ENCODE results near the gene OR51B5. TPM values are rescaled to one million over a fixed set of nuclear protein-coding genes. Genes with fewer than 3 reads are reported as not detected.

OR51B5 gene
- total and polyA plus RNA-seq, 10 of the 15 experiments (the other 5 are each of a cell fraction or from before 2014, with no cell fraction given), result 0.04 to 2.1 (median 0.17) TPM; not detected in 6

GRCh38 chr11:5364214-5364613, 20.9 kb upstream of the OR51B5 start:
- Histone ChIP-seq H3K27ac (ENCODE audit: control insufficient read depth, insufficient read depth) (no peak overlapping the region), H3K4me3 (no peak overlapping the region), H2AFZ (ENCODE audit: control insufficient read depth, low read depth, low read length) (no peak overlapping the region), H4K20me1 (ENCODE audit: control insufficient read depth, insufficient read depth) (no peaks in the 10 kb centered on the region), H3K36me3 (ENCODE audit: control insufficient read depth in 2 of 2, insufficient read depth in 2 of 2, low read length in 1 of 2) (no peaks in the 10 kb centered on the region), H3K79me2 (ENCODE audit: control insufficient read depth, insufficient read depth, low read length) (no peaks in the 10 kb centered on the region), H3K4me1 (ENCODE audit: control insufficient read depth, insufficient read depth, low read length) (no peaks in the 10 kb centered on the region), H3K9ac (ENCODE audit: control insufficient read depth, insufficient read depth, low read length) (no peak overlapping the region), H3K9me3 (replicated peaks; ENCODE audit: control insufficient read depth, insufficient read depth, low read length) (no peaks in the 10 kb centered on the region), H3K27me3 (replicated peaks in 1 of 2; ENCODE audit: control insufficient read depth in 2 of 2, insufficient read depth in 2 of 2, low read length in 1 of 2) (no peaks in the 10 kb centered on the region), H3K4me2 (ENCODE audit: control insufficient read depth, insufficient read depth) (no peak overlapping the region)
- DNase-seq (ENCODE audit: low read depth, low spot score), result no peak
- no peak for ATAC-seq
- ChIA-PET CTCF (interaction anchor here (1.1 kb wide), 1 partner anchor 20 kb away, joined by 3 read pairs; no protein-coding TSS in a partner anchor), POLR2A (no interaction called here), RAD21 (ENCODE audit: unreplicated experiment) (interaction anchor here (1.0 kb wide), 1 partner anchor 720 kb away, joined by 3 read pairs; no protein-coding TSS in a partner anchor), SMC1A (ENCODE audit: uncharacterized antibody, unreplicated experiment) (no interaction called here)
- TF ChIP-seq ZNF207 (IDR thresholded peaks at IDR 0.05; ENCODE audit: borderline replicate concordance) (no peak), GABPA (IDR thresholded peaks at IDR 0.05; ENCODE audit: low read depth) (no peak), ATF7 (IDR thresholded peaks at IDR 0.05; ENCODE audit: low read depth) (no peak), DPF2 (IDR thresholded peaks at IDR 0.05) (no peak), HCFC1 (IDR thresholded peaks at IDR 0.05; ENCODE audit: low read length) (no peak), FOXM1 (IDR thresholded peaks at IDR 0.05; ENCODE audit: low read depth, low read length) (no peak), ZNF592 (IDR thresholded peaks at IDR 0.05) (no peak), JUNB (IDR thresholded peaks at IDR 0.05) (no peak), BACH1 (IDR thresholded peaks at IDR 0.05; ENCODE audit: borderline replicate concordance) (no peak), BHLHE40 (IDR thresholded peaks at IDR 0.05; ENCODE audit: borderline replicate concordance in 1 of 2, low read depth in 2 of 2, low read length in 1 of 2) (no peak), ESRRA (IDR thresholded peaks at IDR 0.05; ENCODE audit: low read length) (no peak), EGR1 (IDR thresholded peaks at IDR 0.05; ENCODE audit: borderline replicate concordance in 1 of 2, low read depth in 2 of 2, low read length in 2 of 2) (no peak), KLF5 (IDR thresholded peaks at IDR 0.05; ENCODE audit: partially characterized antibody) (no peak), YBX1 (IDR thresholded peaks at IDR 0.05) (no peak), SMAD1 (IDR thresholded peaks at IDR 0.05; ENCODE audit: low read depth, partially characterized antibody) (no peak)
- TF ChIP-seq, protein P1, sequence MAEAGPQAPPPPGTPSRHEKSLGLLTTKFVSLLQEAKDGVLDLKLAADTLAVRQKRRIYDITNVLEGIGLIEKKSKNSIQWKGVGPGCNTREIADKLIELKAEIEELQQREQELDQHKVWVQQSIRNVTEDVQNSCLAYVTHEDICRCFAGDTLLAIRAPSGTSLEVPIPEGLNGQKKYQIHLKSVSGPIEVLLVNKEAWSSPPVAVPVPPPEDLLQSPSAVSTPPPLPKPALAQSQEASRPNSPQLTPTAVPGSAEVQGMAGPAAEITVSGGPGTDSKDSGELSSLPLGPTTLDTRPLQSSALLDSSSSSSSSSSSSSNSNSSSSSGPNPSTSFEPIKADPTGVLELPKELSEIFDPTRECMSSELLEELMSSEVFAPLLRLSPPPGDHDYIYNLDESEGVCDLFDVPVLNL (IDR thresholded peaks at IDR 0.05; ENCODE audit: low read depth, low read length), result no peak
- TF ChIP-seq, protein P2, sequence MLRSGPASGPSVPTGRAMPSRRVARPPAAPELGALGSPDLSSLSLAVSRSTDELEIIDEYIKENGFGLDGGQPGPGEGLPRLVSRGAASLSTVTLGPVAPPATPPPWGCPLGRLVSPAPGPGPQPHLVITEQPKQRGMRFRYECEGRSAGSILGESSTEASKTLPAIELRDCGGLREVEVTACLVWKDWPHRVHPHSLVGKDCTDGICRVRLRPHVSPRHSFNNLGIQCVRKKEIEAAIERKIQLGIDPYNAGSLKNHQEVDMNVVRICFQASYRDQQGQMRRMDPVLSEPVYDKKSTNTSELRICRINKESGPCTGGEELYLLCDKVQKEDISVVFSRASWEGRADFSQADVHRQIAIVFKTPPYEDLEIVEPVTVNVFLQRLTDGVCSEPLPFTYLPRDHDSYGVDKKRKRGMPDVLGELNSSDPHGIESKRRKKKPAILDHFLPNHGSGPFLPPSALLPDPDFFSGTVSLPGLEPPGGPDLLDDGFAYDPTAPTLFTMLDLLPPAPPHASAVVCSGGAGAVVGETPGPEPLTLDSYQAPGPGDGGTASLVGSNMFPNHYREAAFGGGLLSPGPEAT (IDR thresholded peaks at IDR 0.05; ENCODE audit: low read depth), result no peak
- 41% methylated on average over 2 of the region's 2 CpGs for WGBS (ENCODE audit: insufficient coverage, insufficient replicate concordance, low lambda C conversion rate, missing lambda C conversion rate)
- FAIRE-seq, result no peak
- in situ Hi-C loops (cut with MboI), result no loop called here
- no TSS peak for BruUV-seq (replicated peaks)
- intact Hi-C loops (cut with micrococcal nuclease; ENCODE audit: unreplicated experiment), result no loop called here

Measured in GM12878 (cell line).